GM03348 (cell line): ENCODE measurements around the gene CMTR1.
"Not testable (repeated sequence)": the region's sequence is repeated elsewhere in the genome, so short reads cannot be mapped to it uniquely, and the experiment has no call there.

Source experiments
- DNase-seq: peaks from one replicate; pipeline ENCODE4 v3.0.0; 2012; ENCODE audit warnings: low spot score

Gene CMTR1

GRCh38 chr6:37492991-37493660 is 60.1 kb downstream of the CMTR1 start:
- DNase-seq, result no peak

GRCh38 chr6:37493661-37493995 is 60.6 kb downstream of the CMTR1 start:
- DNase-seq, result no peak

GRCh38 chr6:37495244-37495934 is 62.4 kb downstream of the CMTR1 start:
- no peak for DNase-seq

- DNase-seq, result no peak
Observed at GRCh38 chr6:37496951-37497885, 64.2 kb downstream of the CMTR1 start.

- DNase-seq, result peak; percentile 99
Observed at GRCh38 chr6:37499433-37500293, 66.6 kb downstream of the CMTR1 start, which contains the start of gene CCDC167. Gene CCDC167, minus strand, starts transcription at chr6:37499893. Its CDS starts 30 bp downstream, at chr6:37499863.

- DNase-seq, result no peak
Observed at GRCh38 chr6:37500294-37500608, 67.2 kb downstream of the CMTR1 start.

GRCh38 chr6:37500904-37501303 is 67.9 kb downstream of the CMTR1 start:
- DNase-seq, result not testable (repeated sequence)

GRCh38 chr6:37501632-37502491 is 68.8 kb downstream of the CMTR1 start:
- DNase-seq, result no peak

GRCh38 chr6:37502703-37503291 is 69.8 kb downstream of the CMTR1 start:
- no peak for DNase-seq

- no peak for DNase-seq
Observed at GRCh38 chr6:37503309-37503965, 70.4 kb downstream of the CMTR1 start.

- DNase-seq, result no peak
Observed at GRCh38 chr6:37504024-37504423, 71.0 kb downstream of the CMTR1 start.

GRCh38 chr6:37506479-37506878 is 73.5 kb downstream of the CMTR1 start:
- no peak for DNase-seq

- DNase-seq, result no peak
Observed at GRCh38 chr6:37507077-37507476, 74.1 kb downstream of the CMTR1 start.

GRCh38 chr6:37507690-37508421 is 74.8 kb downstream of the CMTR1 start:
- DNase-seq, result no peak

GRCh38 chr6:37511201-37511600 is 78.2 kb downstream of the CMTR1 start:
- no peak for DNase-seq

GRCh38 chr6:37511910-37512399 is 78.9 kb downstream of the CMTR1 start:
- DNase-seq, result no peak

- no peak for DNase-seq
Observed at GRCh38 chr6:37512400-37513011, 79.5 kb downstream of the CMTR1 start.

GRCh38 chr6:37513155-37513554 is 80.1 kb downstream of the CMTR1 start:
- DNase-seq, result no peak

GRCh38 chr6:37513576-37513975 is 80.6 kb downstream of the CMTR1 start:
- DNase-seq, result no peak
